ENCODE measurements around the gene USP17L19. TPM values are rescaled to one million over a fixed set of nuclear protein-coding genes. Genes with fewer than 3 reads are reported as not detected.
"Not testable (repeated sequence)": the region's sequence is repeated elsewhere in the genome, so short reads cannot be mapped to it uniquely, and the experiment has no call there.

USP17L19 gene, protein sequence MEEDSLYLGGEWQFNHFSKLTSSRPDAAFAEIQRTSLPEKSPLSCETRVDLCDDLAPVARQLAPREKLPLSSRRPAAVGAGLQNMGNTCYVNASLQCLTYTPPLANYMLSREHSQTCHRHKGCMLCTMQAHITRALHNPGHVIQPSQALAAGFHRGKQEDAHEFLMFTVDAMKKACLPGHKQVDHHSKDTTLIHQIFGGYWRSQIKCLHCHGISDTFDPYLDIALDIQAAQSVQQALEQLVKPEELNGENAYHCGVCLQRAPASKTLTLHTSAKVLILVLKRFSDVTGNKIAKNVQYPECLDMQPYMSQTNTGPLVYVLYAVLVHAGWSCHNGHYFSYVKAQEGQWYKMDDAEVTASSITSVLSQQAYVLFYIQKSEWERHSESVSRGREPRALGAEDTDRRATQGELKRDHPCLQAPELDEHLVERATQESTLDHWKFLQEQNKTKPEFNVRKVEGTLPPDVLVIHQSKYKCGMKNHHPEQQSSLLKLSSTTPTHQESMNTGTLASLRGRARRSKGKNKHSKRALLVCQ
- not detected for total RNA-seq

DNA sequence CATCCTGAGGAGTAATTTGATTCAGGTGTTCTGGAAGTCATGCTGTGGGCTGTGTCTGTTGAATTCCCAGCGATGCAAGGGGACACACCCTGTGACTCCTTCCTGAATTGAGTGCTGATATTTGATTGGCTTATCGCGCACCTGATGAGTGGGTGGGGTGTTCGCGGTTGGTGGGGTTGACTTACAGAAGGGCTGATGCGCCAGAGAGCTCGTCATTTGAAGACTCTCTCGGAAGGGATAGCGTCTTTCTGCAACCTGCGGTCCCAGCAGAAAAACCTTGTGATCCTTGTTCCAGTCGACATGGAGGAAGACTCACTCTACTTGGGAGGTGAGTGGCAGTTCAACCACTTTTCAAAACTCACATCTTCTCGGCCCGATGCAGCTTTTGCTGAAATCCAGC is at the start of gene USP17L19:
Gene USP17L19 (plus strand): TSS at position 301 of the 400 bp plus-strand sequence. CDS start 0 bp downstream, at position 301.
- DNase-seq; H3K4me3 ChIP-seq; H3K9me3 ChIP-seq; H3K4me1 ChIP-seq; H3K27ac ChIP-seq; H3K27me3 ChIP-seq; H3K36me3 ChIP-seq; intact Hi-C loops (cut with DNase I; ENCODE audit: low total_unique reads): not testable (repeated sequence)

DNA sequence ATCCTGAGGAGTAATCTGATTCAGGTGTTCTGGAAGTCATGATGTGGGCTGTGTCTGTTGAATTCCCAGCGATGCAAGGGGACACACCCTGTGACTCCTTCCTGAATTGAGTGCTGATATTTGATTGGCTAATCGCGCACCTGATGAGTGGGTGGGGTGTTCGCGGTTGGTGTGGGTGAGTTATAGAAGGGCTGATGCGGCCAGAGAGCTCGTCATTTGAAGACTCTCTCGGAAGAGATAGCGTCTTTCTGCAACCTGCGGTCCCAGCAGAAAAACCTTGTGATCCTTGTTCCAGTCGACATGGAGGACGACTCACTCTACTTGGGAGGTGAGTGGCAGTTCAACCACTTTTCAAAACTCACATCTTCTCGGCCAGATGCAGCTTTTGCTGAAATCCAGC is 42.8 kb upstream of the USP17L19 start, which contains the start of gene USP17L10:
Gene USP17L10 (plus strand): TSS at position 301 of the 400 bp plus-strand sequence. CDS start 0 bp downstream, at position 301.
- H3K36me3 ChIP-seq; H3K4me3 ChIP-seq; DNase-seq; H3K9me3 ChIP-seq; intact Hi-C loops (cut with DNase I; ENCODE audit: low total_unique reads); H3K4me1 ChIP-seq; H3K27me3 ChIP-seq; H3K27ac ChIP-seq: not testable (repeated sequence)

DNA sequence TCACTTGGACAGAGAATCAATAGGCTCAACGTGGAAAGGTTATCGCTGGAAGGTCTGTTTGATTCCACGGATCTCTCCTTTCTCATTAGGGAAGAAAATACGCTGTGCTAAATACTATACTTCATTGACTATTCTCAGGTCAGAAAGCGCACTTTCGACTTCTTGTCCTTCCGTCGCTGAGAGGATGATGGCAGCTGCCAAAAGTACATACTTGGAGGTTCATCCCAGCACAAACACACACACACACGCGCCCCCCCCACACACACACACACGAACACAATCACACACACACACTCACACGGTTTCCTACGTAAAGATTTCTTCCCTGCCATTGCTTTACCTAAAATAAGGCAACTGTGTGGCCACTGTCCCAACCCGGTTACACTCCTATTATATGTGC is 38.5 kb upstream of the USP17L19 start:
- H3K4me1 ChIP-seq; H3K9me3 ChIP-seq; H3K36me3 ChIP-seq; H3K27ac ChIP-seq; H3K4me3 ChIP-seq; intact Hi-C loops (cut with DNase I; ENCODE audit: low total_unique reads); H3K27me3 ChIP-seq: not testable (repeated sequence)
- DNase-seq, result peak in 1 of 2 donors; percentile 9

DNA sequence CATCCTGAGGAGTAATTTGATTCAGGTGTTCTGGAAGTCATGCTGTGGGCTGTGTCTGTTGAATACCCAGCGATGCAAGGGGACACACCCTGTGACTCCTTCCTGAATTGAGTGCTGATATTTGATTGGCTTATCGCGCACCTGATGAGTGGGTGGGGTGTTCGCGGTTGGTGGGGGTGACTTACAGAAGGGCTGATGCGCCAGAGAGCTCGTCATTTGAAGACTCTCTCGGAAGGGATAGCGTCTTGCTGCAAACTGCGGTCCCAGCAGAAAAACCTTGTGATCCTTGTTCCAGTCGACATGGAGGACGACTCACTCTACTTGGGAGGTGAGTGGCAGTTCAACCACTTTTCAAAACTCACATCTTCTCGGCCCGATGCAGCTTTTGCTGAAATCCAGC is 38.1 kb upstream of the USP17L19 start, which contains the start of gene USP17L11:
Gene USP17L11 (plus strand): TSS at position 301 of the 400 bp plus-strand sequence. CDS start 0 bp downstream, at position 301.
- H3K36me3 ChIP-seq; DNase-seq; H3K9me3 ChIP-seq; H3K27ac ChIP-seq; H3K4me3 ChIP-seq; H3K4me1 ChIP-seq; H3K27me3 ChIP-seq; intact Hi-C loops (cut with DNase I; ENCODE audit: low total_unique reads): not testable (repeated sequence)

DNA sequence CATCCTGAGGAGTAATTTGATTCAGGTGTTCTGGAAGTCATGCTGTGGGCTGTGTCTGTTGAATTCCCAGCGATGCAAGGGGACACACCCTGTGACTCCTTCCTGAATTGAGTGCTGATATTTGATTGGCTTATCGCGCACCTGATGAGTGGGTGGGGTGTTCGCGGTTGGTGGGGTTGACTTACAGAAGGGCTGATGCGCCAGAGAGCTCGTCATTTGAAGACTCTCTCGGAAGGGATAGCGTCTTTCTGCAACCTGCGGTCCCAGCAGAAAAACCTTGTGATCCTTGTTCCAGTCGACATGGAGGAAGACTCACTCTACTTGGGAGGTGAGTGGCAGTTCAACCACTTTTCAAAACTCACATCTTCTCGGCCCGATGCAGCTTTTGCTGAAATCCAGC is 33.3 kb upstream of the USP17L19 start, which contains the start of gene USP17L12:
Gene USP17L12 (plus strand): TSS at position 301 of the 400 bp plus-strand sequence. CDS start 0 bp downstream, at position 301.
- DNase-seq; H3K27ac ChIP-seq; H3K27me3 ChIP-seq; H3K4me3 ChIP-seq; H3K9me3 ChIP-seq; H3K36me3 ChIP-seq; intact Hi-C loops (cut with DNase I; ENCODE audit: low total_unique reads); H3K4me1 ChIP-seq: not testable (repeated sequence)

DNA sequence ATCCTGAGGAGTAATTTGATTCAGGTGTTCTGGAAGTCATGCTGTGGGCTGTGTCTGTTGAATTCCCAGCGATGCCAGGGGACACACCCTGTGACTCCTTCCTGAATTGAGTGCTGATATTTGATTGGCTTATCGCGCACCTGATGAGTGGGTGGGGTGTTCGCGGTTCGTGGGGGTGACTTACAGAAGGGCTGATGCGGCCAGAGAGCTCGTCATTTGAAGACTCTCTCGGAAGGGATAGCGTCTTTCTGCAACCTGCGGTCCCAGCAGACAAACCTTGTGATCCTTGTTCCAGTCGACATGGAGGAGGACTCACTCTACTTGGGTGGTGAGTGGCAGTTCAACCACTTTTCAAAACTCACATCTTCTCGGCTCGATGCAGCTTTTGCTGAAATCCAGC is 28.6 kb upstream of the USP17L19 start, which contains the start of gene USP17L13:
Gene USP17L13 (plus strand): TSS at position 301 of the 400 bp plus-strand sequence. CDS start 0 bp downstream, at position 301.
- DNase-seq; H3K27me3 ChIP-seq; H3K4me3 ChIP-seq; intact Hi-C loops (cut with DNase I; ENCODE audit: low total_unique reads); H3K4me1 ChIP-seq; H3K9me3 ChIP-seq; H3K36me3 ChIP-seq; H3K27ac ChIP-seq: not testable (repeated sequence)

DNA sequence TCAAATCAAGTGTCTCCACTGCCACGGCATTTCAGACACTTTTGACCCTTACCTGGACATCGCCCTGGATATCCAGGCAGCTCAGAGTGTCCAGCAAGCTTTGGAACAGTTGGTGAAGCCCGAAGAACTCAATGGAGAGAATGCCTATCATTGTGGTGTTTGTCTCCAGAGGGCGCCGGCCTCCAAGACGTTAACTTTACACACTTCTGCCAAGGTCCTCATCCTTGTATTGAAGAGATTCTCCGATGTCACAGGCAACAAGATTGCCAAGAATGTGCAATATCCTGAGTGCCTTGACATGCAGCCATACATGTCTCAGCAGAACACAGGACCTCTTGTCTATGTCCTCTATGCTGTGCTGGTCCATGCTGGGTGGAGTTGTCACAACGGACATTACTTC is 22.9 kb upstream of the USP17L19 start:
- H3K27me3 ChIP-seq; H3K36me3 ChIP-seq; intact Hi-C loops (cut with DNase I; ENCODE audit: low total_unique reads); H3K4me3 ChIP-seq; H3K9me3 ChIP-seq; H3K27ac ChIP-seq; DNase-seq; H3K4me1 ChIP-seq: not testable (repeated sequence)

DNA sequence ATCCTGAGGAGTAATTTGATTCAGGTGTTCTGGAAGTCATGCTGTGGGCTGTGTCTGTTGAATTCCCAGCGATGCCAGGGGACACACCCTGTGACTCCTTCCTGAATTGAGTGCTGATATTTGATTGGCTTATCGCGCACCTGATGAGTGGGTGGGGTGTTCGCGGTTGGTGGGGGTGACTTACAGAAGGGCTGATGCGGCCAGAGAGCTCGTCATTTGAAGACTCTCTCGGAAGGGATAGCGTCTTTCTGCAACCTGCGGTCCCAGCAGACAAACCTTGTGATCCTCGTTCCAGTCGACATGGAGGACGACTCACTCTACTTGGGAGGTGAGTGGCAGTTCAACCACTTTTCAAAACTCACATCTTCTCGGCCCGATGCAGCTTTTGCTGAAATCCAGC is 19.1 kb upstream of the USP17L19 start, which contains the start of gene USP17L15:
Gene USP17L15 (plus strand): TSS at position 301 of the 400 bp plus-strand sequence. CDS start 0 bp downstream, at position 301.
- H3K36me3 ChIP-seq; H3K4me3 ChIP-seq; H3K27me3 ChIP-seq; H3K9me3 ChIP-seq; H3K27ac ChIP-seq; intact Hi-C loops (cut with DNase I; ENCODE audit: low total_unique reads); DNase-seq; H3K4me1 ChIP-seq: not testable (repeated sequence)

DNA sequence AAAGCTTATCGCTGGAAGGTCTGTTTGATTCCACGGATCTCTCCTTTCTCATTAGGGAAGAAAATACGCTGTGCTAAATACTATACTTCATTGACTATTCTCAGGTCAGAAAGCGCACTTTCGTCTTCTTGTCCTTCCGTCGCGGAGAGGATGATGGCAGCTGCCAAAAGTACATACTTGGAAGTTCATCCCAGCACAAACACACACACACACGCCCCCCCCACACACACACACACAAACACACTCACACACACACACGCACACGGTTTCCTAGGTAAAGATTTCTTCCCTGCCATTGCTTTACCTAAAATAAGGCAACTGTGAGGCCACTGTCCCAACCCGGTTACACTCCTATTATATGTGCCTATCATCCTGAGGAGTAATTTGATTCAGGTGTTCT is 14.7 kb upstream of the USP17L19 start:
- DNase-seq, result peak in 1 of 2 donors; percentile 5
- H3K27me3 ChIP-seq; H3K4me1 ChIP-seq; H3K27ac ChIP-seq; intact Hi-C loops (cut with DNase I; ENCODE audit: low total_unique reads); H3K36me3 ChIP-seq; H3K9me3 ChIP-seq; H3K4me3 ChIP-seq: not testable (repeated sequence)

DNA sequence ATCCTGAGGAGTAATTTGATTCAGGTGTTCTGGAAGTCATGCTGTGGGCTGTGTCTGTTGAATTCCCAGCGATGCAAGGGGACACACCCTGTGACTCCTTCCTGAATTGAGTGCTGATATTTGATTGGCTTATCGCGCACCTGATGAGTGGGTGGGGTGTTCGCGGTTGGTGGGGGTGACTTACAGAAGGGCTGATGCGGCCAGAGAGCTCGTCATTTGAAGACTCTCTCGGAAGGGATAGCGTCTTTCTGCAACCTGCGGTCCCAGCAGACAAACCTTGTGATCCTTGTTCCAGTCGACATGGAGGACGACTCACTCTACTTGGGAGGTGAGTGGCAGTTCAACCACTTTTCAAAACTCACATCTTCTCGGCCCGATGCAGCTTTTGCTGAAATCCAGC is 9.6 kb upstream of the USP17L19 start, which contains the start of gene USP17L17:
Gene USP17L17 (plus strand): TSS at position 301 of the 400 bp plus-strand sequence. CDS start 0 bp downstream, at position 301.
- H3K27ac ChIP-seq; H3K4me3 ChIP-seq; H3K36me3 ChIP-seq; H3K9me3 ChIP-seq; intact Hi-C loops (cut with DNase I; ENCODE audit: low total_unique reads); DNase-seq; H3K4me1 ChIP-seq; H3K27me3 ChIP-seq: not testable (repeated sequence)

DNA sequence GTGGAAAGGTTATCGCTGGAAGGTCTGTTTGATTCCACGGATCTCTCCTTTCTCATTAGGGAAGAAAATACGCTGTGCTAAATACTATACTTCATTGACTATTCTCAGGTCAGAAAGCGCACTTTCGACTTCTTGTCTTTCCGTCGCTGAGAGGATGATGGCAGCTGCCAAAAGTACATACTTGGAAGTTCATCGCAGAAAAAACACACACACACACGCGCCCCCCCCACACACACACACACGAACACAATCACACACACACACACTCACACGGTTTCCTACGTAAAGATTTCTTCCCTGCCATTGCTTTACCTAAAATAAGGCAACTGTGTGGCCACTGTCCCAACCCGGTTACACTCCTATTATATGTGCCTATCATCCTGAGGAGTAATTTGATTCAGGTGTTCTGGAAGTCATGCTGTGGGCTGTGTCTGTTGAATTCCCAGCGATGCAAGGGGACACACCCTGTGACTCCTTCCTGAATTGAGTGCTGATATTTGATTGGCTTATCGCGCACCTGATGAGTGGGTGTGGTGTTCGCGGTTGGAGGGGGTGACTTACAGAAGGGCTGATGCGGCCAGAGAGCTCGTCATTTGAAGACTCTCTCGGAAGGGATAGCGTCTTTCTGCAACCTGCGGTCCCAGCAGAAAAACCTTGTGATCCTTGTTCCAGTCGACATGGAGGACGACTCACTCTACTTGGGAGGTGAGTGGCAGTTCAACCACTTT is 5.1 kb upstream of the USP17L19 start, which contains the start of gene USP17L18:
Gene USP17L18 (plus strand): TSS at position 678 of the 728 bp plus-strand sequence. CDS start 0 bp downstream, at position 678.
- H3K4me3 ChIP-seq; H3K27ac ChIP-seq; H3K4me1 ChIP-seq; H3K36me3 ChIP-seq; H3K9me3 ChIP-seq; intact Hi-C loops (cut with DNase I; ENCODE audit: low total_unique reads); H3K27me3 ChIP-seq: not testable (repeated sequence)
- peak in 1 of 2 donors; percentile 16 for DNase-seq

DNA sequence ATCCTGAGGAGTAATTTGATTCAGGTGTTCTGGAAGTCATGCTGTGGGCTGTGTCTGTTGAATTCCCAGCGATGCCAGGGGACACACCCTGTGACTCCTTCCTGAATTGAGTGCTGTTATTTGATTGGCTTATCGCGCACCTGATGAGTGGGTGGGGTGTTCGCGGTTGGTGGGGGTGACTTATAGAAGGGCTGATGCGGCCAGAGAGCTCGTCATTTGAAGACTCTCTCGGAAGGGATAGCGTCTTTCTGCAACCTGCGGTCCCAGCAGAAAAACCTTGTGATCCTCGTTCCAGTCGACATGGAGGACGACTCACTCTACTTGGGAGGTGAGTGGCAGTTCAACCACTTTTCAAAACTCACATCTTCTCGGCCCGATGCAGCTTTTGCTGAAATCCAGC is 4.6 kb downstream of the USP17L19 start, which contains the start of gene USP17L20:
Gene USP17L20 (plus strand): TSS at position 301 of the 400 bp plus-strand sequence. CDS start 0 bp downstream, at position 301.
- intact Hi-C loops (cut with DNase I; ENCODE audit: low total_unique reads); DNase-seq; H3K4me1 ChIP-seq; H3K27me3 ChIP-seq; H3K27ac ChIP-seq; H3K36me3 ChIP-seq; H3K9me3 ChIP-seq; H3K4me3 ChIP-seq: not testable (repeated sequence)
